Esophagus muscularis mucosa (tissue), 4 donors: ENCODE results near the gene ELK4.

Source experiments
- EP300 ChIP-seq: sonication (generic); formaldehyde crosslinking; IDR thresholded peaks from one replicate; pipeline ENCODE4 v1.6.1; 2017; ENCODE audit warnings: antibody characterized with exemption
- POLR2AphosphoS5 ChIP-seq, 2 donors: sonication (generic); formaldehyde crosslinking; IDR thresholded peaks; one replicate each; pipeline ENCODE4 v1.6.1; 2017; ENCODE audit warnings: antibody characterized with exemption in 2 of 2
- TF ChIP-seq, protein P1 (sequence below), 3 experiments: fragments of 200-600 bp in 2 of 3; fragments of 450-650 bp in 1 of 3; sonication (generic) in 2 of 3; IDR thresholded peaks; one replicate each; pipeline ENCODE4 v1.5.1; 2017 to 2019; ENCODE audit warnings: antibody characterized with exemption in 3 of 3, mild to moderate bottlenecking in 2 of 3, moderate library complexity in 1 of 3

DNA sequence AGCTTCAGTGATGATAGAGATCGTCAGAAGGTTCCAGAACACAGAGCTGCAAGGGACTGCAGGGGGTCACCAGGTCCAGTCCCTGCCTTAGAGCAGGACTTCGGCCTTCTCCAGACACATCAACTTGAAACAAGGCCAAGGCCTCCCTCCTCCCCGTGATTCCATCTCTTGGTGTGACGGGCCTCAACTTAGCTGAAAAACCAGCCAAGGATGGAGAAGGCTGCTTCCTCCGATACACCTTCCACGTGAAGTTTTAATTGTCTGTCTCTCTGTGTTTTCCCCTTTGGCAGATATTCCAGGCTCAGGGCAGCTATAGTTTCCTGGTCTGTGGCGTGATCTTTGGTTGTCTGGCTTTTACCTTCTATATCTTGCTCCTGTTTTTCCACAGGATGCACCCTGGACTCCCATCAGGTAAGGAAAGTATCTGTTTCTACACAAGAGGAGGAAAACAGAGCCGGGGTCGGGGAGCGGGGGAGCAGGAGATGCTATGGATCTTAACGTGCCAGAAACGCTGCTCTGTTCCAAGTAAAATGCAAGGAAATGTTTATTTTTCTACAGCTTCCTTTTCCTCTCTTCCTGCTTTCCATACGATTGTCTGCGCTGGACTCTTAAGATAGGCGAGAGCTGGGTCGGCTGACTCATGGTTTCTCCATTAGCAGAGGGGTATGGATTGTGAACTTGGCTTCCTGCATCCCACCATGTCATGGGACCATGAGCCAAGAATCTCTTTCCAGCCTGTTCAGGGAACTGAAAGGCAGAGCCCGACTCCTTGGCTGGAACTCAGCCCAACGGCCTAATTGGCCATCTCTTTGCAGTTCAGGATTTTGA is 32.8 kb downstream of the ELK4 start:
- TF ChIP-seq EP300 (no peak), POLR2AphosphoS5 (IDR thresholded peaks at IDR 0.05) (peak; percentile 43 to 61)
- TF ChIP-seq, protein P1, sequence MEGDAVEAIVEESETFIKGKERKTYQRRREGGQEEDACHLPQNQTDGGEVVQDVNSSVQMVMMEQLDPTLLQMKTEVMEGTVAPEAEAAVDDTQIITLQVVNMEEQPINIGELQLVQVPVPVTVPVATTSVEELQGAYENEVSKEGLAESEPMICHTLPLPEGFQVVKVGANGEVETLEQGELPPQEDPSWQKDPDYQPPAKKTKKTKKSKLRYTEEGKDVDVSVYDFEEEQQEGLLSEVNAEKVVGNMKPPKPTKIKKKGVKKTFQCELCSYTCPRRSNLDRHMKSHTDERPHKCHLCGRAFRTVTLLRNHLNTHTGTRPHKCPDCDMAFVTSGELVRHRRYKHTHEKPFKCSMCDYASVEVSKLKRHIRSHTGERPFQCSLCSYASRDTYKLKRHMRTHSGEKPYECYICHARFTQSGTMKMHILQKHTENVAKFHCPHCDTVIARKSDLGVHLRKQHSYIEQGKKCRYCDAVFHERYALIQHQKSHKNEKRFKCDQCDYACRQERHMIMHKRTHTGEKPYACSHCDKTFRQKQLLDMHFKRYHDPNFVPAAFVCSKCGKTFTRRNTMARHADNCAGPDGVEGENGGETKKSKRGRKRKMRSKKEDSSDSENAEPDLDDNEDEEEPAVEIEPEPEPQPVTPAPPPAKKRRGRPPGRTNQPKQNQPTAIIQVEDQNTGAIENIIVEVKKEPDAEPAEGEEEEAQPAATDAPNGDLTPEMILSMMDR (IDR thresholded peaks at IDR 0.05), result no peak
